Esophagus muscularis mucosa (tissue), 4 donors: ENCODE measurements around the gene NR2E1. TPM values are rescaled to one million over a fixed set of nuclear protein-coding genes. Genes with fewer than 3 reads are reported as not detected.

Experiments used
- DNase-seq: peaks from one replicate; pipeline ENCODE4 v3.0.0-alpha.2; 2017; ENCODE audit errors: extremely low spot score
- H3K27ac ChIP-seq, 4 donors: fragments of 200-600 bp; sonication (generic); replicated peaks in 1 of 4; 1 replicate in 3 of 4; 2 replicates in 1 of 4; pipeline ENCODE4 v1.5.1; 2016 to 2019; ENCODE audit warnings: mild to moderate bottlenecking in 1 of 4
- H3K27me3 ChIP-seq, 4 donors: fragments of 200-600 bp; sonication (generic); one replicate each; pipeline versions ENCODE4 v1.5.1 to v1.6.0; 2016 to 2019
- H3K36me3 ChIP-seq, 4 donors: fragments of 200-600 bp; sonication (generic); one replicate each; pipeline ENCODE4 v1.5.1; 2016 to 2019
- H3K4me1 ChIP-seq, 4 donors: fragments of 200-600 bp; sonication (generic); one replicate each; pipeline ENCODE4 v1.5.1; 2016 to 2019
- H3K4me3 ChIP-seq, 4 donors: fragments of 200-600 bp; sonication (generic); 1 replicate in 2 of 4; 2 replicates in 2 of 4; pipeline ENCODE4 v1.5.1; 2016 to 2019; ENCODE audit warnings: mild to moderate bottlenecking in 4 of 4, moderate library complexity in 1 of 4
- H3K9me3 ChIP-seq, 4 donors: fragments of 200-600 bp; sonication (generic); 1 replicate in 3 of 4; 2 replicates in 1 of 4; pipeline ENCODE4 v1.5.1; 2016 to 2019
- EP300 ChIP-seq: sonication (generic); formaldehyde crosslinking; IDR thresholded peaks from one replicate; pipeline ENCODE4 v1.6.1; 2017; ENCODE audit warnings: antibody characterized with exemption
- POLR2A ChIP-seq: fragments of 450-650 bp; IDR thresholded peaks from one replicate; pipeline ENCODE4 v1.6.1; 2017; ENCODE audit warnings: antibody characterized with exemption, moderate library complexity, mild to moderate bottlenecking, low read depth
- POLR2AphosphoS5 ChIP-seq, 2 donors: sonication (generic); formaldehyde crosslinking; IDR thresholded peaks; one replicate each; pipeline ENCODE4 v1.6.1; 2017; ENCODE audit warnings: antibody characterized with exemption in 2 of 2
- WGBS: methylation state at CpG from one replicate; pipeline ENCODE4 v1.1.5; 2018; 5-methylcytosine and 5-hydroxymethylcytosine counted together
- intact Hi-C: fragments of 100-400 bp; cut with DNase I; formaldehyde crosslinking; loops from one replicate; pipeline ENCODE4 v1.15.1; 2023
- total RNA-seq, 4 donors: library from RNA; depleted of rRNA; stranded (reverse); fragments of >200 nt; gene quantifications; one replicate each; pipeline versions ENCODE4 v1.1.0 to v1.2.1, GENCODE V29; 2016
- TF ChIP-seq, protein P1 (sequence below), 3 experiments: fragments of 200-600 bp in 2 of 3; fragments of 450-650 bp in 1 of 3; sonication (generic) in 2 of 3; IDR thresholded peaks; one replicate each; pipeline ENCODE4 v1.5.1; 2017 to 2019; ENCODE audit warnings: antibody characterized with exemption in 3 of 3, mild to moderate bottlenecking in 2 of 3, moderate library complexity in 1 of 3

Gene NR2E1
- total RNA-seq, 4 donors from 2014 or later, result not detected

DNA sequence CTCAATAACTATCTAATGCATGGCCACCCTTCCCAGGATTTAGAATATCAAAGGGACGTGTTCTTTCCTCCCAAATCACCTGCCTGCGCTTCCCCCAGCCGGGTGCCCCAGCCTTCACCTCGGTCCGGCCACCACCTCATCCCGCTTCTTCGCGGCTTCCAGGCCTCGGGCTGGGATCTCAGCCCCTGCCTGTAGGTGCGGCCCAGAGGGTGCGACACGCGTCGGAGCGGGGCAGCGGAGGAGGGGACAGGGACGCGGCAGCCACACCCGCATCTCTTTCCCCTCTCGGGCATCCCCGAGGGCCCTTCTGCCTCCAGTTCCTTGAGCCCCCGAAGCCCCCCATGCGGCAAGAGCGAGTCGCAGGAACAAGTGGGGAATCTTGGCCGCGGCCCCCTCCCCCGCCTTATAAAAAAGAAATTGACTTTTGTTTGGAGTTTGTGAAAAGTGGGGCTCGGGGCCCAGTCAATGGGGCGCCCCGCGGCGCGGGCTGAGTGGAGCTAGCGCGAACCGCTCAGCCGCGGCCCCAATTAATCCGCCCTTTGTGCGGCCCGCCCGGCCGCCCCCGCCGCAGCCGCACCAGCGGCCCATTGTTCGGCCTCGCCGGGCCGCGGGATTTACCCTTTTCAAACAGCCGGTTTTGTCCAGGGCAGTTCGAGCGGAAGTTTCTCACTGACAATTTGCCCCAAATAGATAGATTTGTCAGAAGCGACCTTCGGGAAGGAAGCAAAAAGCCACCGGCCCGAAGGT lies 8.4 kb upstream of the NR2E1 start:
- peak overlapping the region; percentile 27 to 47 (median 35) for H3K4me3 ChIP-seq
- H3K27me3 ChIP-seq, result peaks cover 0 to 99% (median 62%) of the 10 kb centered on the region in 4 donors
- intact Hi-C loops, result no loop called here

DNA sequence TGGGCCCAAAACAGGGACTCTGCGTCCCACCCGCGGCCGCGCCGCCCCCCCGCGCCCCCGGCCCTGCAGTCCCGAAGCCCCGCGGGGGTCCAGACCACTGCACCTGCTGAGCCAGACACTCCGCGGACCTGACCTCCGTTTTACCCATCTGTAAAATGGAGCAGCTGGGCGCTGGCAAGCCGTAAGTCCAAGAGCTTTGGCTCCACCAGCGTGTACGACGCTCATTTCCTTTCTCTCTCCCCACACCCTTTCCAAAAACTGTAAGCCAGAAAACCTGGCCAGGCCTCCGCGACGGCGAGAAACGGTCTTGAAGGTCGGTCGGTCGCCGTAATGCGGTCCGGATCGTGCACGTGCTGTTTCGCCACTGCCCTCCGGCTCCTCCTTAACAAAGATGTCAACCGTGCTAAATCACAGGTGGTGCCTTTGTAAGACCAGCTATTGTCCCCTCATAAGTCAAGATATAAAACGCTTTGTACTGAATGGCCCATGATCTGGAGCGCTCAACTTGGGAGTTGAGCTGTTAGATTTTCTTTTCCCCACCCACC lies 7.8 kb upstream of the NR2E1 start:
- H3K9me3 ChIP-seq, result no peaks in the 10 kb centered on the region
- TF ChIP-seq POLR2AphosphoS5 (IDR thresholded peaks at IDR 0.05) (no peak), EP300 (no peak), POLR2A (no peak)
- TF ChIP-seq, protein P1, sequence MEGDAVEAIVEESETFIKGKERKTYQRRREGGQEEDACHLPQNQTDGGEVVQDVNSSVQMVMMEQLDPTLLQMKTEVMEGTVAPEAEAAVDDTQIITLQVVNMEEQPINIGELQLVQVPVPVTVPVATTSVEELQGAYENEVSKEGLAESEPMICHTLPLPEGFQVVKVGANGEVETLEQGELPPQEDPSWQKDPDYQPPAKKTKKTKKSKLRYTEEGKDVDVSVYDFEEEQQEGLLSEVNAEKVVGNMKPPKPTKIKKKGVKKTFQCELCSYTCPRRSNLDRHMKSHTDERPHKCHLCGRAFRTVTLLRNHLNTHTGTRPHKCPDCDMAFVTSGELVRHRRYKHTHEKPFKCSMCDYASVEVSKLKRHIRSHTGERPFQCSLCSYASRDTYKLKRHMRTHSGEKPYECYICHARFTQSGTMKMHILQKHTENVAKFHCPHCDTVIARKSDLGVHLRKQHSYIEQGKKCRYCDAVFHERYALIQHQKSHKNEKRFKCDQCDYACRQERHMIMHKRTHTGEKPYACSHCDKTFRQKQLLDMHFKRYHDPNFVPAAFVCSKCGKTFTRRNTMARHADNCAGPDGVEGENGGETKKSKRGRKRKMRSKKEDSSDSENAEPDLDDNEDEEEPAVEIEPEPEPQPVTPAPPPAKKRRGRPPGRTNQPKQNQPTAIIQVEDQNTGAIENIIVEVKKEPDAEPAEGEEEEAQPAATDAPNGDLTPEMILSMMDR (IDR thresholded peaks at IDR 0.05), result no peak
- peak overlapping the region; percentile 27 to 47 (median 35) for H3K4me3 ChIP-seq
- peaks cover 0 to 99% (median 69%) of the 10 kb centered on the region in 4 donors for H3K27me3 ChIP-seq
- DNase-seq, result no peak
- H3K4me1 ChIP-seq, result peaks cover 9 to 18% (median 16%) of the 10 kb centered on the region in 4 donors
- intact Hi-C loops, result no loop called here
- H3K27ac ChIP-seq, result no peak overlapping the region
- H3K36me3 ChIP-seq, result no peaks in the 10 kb centered on the region
- 6% methylated on average over 14 of the region's 38 CpGs for WGBS

More for the DNA sequence above, 8.4 kb upstream of the NR2E1 start:
- H3K4me1 ChIP-seq, result peaks cover 9 to 18% (median 16%) of the 10 kb centered on the region in 4 donors
- H3K27ac ChIP-seq, result no peak overlapping the region
- no peaks in the 10 kb centered on the region for H3K36me3 ChIP-seq
- no peaks in the 10 kb centered on the region for H3K9me3 ChIP-seq
- peak; percentile 66 for DNase-seq
- TF ChIP-seq, protein P1 (IDR thresholded peaks at IDR 0.05), result no peak
- no peak for TF ChIP-seq POLR2AphosphoS5 (IDR thresholded peaks at IDR 0.05)
- no peak for TF ChIP-seq POLR2A
- TF ChIP-seq EP300, result no peak
- 3% methylated on average over 36 of the region's 60 CpGs for WGBS

DNA sequence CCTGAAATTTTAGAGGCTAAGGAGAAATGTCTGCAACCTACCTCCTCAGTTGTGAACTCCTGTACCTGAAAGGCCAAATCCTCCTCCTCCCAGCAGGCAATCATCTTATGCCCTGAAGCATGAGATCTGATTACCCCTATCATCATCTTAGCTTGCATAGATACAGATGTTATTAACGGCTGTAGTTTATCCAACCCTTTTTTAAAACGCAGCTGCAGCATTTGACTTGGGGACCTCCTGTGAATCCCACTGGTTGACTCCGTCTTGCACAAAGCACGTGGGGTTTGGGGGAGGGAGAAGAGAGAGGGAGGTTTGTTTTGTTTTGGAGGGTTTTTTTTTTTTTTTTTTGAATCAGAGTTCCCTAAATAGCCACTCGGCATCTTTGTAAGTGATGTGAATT lies 5.8 kb upstream of the NR2E1 start:
- no peak for DNase-seq
- WGBS, result 27% methylated on average over 5 of the region's 5 CpGs
- TF ChIP-seq EP300, result no peak
- TF ChIP-seq POLR2AphosphoS5 (IDR thresholded peaks at IDR 0.05), result no peak
- TF ChIP-seq, protein P1 (IDR thresholded peaks at IDR 0.05), result no peak
- no peak for TF ChIP-seq POLR2A
- Histone ChIP-seq H3K4me1 (peaks cover 15 to 34% (median 32%) of the 10 kb centered on the region in 4 donors), H3K27ac (no peak overlapping the region), H3K9me3 (no peaks in the 10 kb centered on the region), H3K36me3 (no peaks in the 10 kb centered on the region), H3K27me3 (peaks cover 0 to 100% (median 79%) of the 10 kb centered on the region in 4 donors), H3K4me3 (no peak overlapping the region)
- intact Hi-C loops, result no loop called here

DNA sequence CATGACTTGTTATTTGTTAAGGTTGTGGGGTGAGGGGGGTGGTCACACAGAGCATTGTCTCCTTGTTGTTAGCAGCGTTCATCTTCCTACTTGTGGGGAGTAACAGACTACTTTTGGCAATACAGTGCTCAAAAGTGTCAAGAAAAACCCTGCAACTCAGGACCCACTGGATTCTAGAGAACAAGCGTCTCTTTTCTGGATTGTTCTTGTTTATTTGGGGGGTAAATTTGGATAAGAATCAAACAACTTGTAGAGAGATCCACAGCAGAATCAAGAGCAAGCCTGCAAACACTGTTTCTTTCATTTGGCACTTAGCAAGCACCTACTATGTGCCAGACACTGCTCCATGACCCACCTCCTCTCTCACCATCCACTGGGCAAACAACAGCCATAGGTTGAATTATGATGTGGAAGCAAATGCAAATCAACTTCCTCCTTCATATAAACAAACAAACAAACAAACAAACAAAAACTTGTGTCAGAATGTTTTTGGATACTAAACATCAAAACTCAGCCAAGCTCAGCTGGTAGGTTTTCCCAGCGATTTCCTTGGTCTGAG lies 4.0 kb upstream of the NR2E1 start:
- H3K36me3 ChIP-seq, result no peaks in the 10 kb centered on the region
- TF ChIP-seq, protein P1 (IDR thresholded peaks at IDR 0.05), result no peak
- TF ChIP-seq EP300 (no peak), POLR2AphosphoS5 (IDR thresholded peaks at IDR 0.05) (no peak), POLR2A (no peak)
- no peaks in the 10 kb centered on the region for H3K9me3 ChIP-seq
- H3K4me1 ChIP-seq, result peaks cover 33 to 51% (median 49%) of the 10 kb centered on the region in 4 donors
- H3K4me3 ChIP-seq, result no peak overlapping the region
- intact Hi-C loops, result no loop called here
- H3K27me3 ChIP-seq, result peaks cover 0 to 100% (median 83%) of the 10 kb centered on the region in 4 donors
- no peak overlapping the region for H3K27ac ChIP-seq
- peak; percentile 87 for DNase-seq
- 9% methylated on average over 3 of the region's 3 CpGs for WGBS
